Activated CD8-positive, alpha-beta T cell treated with anti-CD3 and anti-CD28 coated beads for 36 hours (primary cell): ENCODE measurements around the gene FRMD4A. TPM values are rescaled to one million over a fixed set of nuclear protein-coding genes. Genes with fewer than 3 reads are reported as not detected.

ENCODE experiments used
- ATAC-seq: fragments of 200-7000 bp; cut with Tn5 transposase; one replicate; pipeline ENCODE4 v1.10.0; 2021; ENCODE audit warnings: mild to moderate bottlenecking, moderate library complexity
- CTCF ChIA-PET: fragments of 350-600 bp; sonication (Branson Sonifier 250); formaldehyde crosslinking; loops from one replicate; lab custom pipeline; 2021; ENCODE audit warnings: antibody characterized with exemption; lab: Charles Lee
- POLR2A ChIA-PET: fragments of 350-600 bp; sonication (Branson Sonifier 250); formaldehyde crosslinking; loops from one replicate; lab custom pipeline; 2021; ENCODE audit warnings: antibody characterized with exemption; lab: Charles Lee
- DNase-seq: peaks from one replicate; pipeline ENCODE4 v3.0.0-alpha.2; 2020
- H3K27ac Mint-ChIP-seq: one replicate; pipeline ENCODE4 v1.8.0; 2021; ENCODE audit warnings: mild to moderate bottlenecking, mixed read lengths
- H3K27me3 Mint-ChIP-seq: one replicate; pipeline ENCODE4 v1.8.0; 2021; ENCODE audit warnings: mixed read lengths
- H3K36me3 Mint-ChIP-seq: one replicate; pipeline ENCODE4 v1.8.0; 2021; ENCODE audit warnings: low read depth, mixed read lengths
- H3K4me1 Mint-ChIP-seq: one replicate; pipeline ENCODE4 v1.8.0; 2021; ENCODE audit warnings: low read depth, mixed read lengths
- H3K4me3 Mint-ChIP-seq: one replicate; pipeline ENCODE4 v1.8.0; 2021; ENCODE audit warnings: mild to moderate bottlenecking, moderate library complexity, mixed read lengths
- H3K9me3 Mint-ChIP-seq: one replicate; pipeline ENCODE4 v1.8.0; 2021; ENCODE audit warnings: mixed read lengths
- CTCF ChIP-seq: fragments of 200-600 bp; IDR thresholded peaks from one replicate; pipeline ENCODE4 v1.8.0; 2022; ENCODE audit warnings: antibody characterized with exemption, mild to moderate bottlenecking
- intact Hi-C: fragments of 100-400 bp; cut with micrococcal nuclease; formaldehyde crosslinking; loops from one replicate; pipeline ENCODE4 v1.10.0; 2022
- total RNA-seq, 2 experiments: library from RNA; stranded (reverse); gene quantifications; one replicate each; pipeline ENCODE4 v1.2.3, GENCODE V29; 2021

Gene FRMD4A
- total RNA-seq, 2 experiments from 2014 or later = 2.1 to 2.8 TPM

GRCh38 chr10:13731799-13732198 lies 598.9 kb downstream of the FRMD4A start:
- ATAC-seq (no peak), DNase-seq (no peak)
- Mint-ChIP-seq H3K27ac (no peak overlapping the region), H3K4me1 (no peaks in the 10 kb centered on the region), H3K9me3 (no peaks in the 10 kb centered on the region), H3K36me3 (no peaks in the 10 kb centered on the region), H3K27me3 (no peaks in the 10 kb centered on the region), H3K4me3 (no peak overlapping the region)
- intact Hi-C loops = no loop called here
- TF ChIP-seq CTCF = no peak
- POLR2A ChIA-PET = no interaction called here
- CTCF ChIA-PET = no interaction called here

DNA sequence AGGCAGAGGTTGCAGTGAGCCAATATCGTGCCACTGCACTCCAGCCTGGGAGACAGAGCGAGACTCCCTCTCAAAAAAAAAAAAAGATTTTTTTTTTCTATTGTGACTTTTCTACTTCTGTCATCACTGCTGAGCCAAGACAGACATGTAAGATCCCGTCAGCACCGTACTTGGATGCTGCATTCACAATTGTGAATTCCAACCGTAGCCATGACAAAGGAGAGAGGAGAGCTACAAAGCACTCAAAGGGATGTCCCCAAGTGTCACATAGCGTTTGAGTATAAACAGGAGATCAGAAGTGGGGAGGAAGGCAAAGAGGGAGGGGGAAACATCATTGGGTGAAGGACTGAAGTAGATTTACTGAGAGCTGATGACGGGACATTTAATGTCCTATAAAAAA lies 599.8 kb downstream of the FRMD4A start:
- CTCF ChIA-PET = no interaction called here
- no peaks in the 10 kb centered on the region for H3K27me3 Mint-ChIP-seq
- no peaks in the 10 kb centered on the region for H3K4me1 Mint-ChIP-seq
- POLR2A ChIA-PET = no interaction called here
- H3K4me3 Mint-ChIP-seq = no peak overlapping the region
- H3K36me3 Mint-ChIP-seq = no peaks in the 10 kb centered on the region
- H3K27ac Mint-ChIP-seq = no peak overlapping the region
- H3K9me3 Mint-ChIP-seq = no peaks in the 10 kb centered on the region
- TF ChIP-seq CTCF = no peak
- no peak for DNase-seq
- no peak for ATAC-seq
- intact Hi-C loops = no loop called here

- Mint-ChIP-seq H3K9me3 (no peaks in the 10 kb centered on the region), H3K4me1 (no peaks in the 10 kb centered on the region), H3K27ac (no peak overlapping the region), H3K36me3 (no peaks in the 10 kb centered on the region), H3K27me3 (no peaks in the 10 kb centered on the region), H3K4me3 (no peak overlapping the region)
- DNase-seq = no peak
- ATAC-seq = no peak
- ChIA-PET CTCF (no interaction called here), POLR2A (no interaction called here)
- intact Hi-C loops = no loop called here
- TF ChIP-seq CTCF = no peak
Measured at GRCh38 chr10:13730306-13730652, 600.4 kb downstream of the FRMD4A start.

DNA sequence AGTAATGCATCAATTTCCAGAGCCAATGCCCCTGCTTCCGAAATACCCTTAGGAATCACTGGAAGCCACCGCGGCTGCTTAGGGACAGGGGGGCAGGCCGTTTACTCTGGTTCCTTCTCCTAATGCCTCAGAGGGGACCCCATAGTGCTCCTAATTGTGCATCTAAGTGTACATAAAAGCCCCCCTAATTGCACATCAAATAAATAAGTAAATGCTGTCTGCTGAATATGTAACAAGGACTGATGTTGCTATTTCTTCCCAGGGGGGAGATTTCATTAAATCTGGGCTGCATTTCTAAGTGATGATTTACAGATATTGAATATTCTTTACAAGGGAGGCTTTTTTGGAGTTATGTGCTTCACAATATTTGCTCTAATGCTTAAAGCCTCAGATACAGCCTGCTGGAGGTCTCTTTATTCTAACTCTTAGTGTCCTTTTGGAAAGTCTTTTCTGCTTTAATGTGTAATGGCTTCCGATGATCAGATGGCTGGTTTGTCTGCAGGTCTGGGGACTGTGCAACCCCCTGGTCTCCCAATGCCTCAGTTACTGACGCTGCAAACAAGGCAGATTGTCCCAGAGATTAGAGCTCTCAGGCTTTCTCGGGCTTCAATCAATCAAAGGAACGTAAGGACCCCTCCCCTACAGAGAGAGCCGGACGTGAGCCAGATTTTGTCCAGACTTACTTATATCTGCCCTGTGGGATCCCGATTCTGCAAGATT lies 601.0 kb downstream of the FRMD4A start:
- Mint-ChIP-seq H3K9me3 (no peaks in the 10 kb centered on the region), H3K4me1 (no peaks in the 10 kb centered on the region), H3K4me3 (no peak overlapping the region), H3K27ac (no peak overlapping the region), H3K36me3 (no peaks in the 10 kb centered on the region), H3K27me3 (no peaks in the 10 kb centered on the region)
- DNase-seq (no peak), ATAC-seq (no peak)
- intact Hi-C loops = no loop called here
- ChIA-PET POLR2A (no interaction called here), CTCF (no interaction called here)
- no peak for TF ChIP-seq CTCF

GRCh38 chr10:13728898-13729535 lies 601.7 kb downstream of the FRMD4A start:
- no peak overlapping the region for H3K4me3 Mint-ChIP-seq
- ChIA-PET CTCF (no interaction called here), POLR2A (no interaction called here)
- H3K36me3 Mint-ChIP-seq = no peaks in the 10 kb centered on the region
- ATAC-seq (no peak), DNase-seq (no peak)
- no peaks in the 10 kb centered on the region for H3K4me1 Mint-ChIP-seq
- no peak overlapping the region for H3K27ac Mint-ChIP-seq
- TF ChIP-seq CTCF = no peak
- intact Hi-C loops = no loop called here
- H3K9me3 Mint-ChIP-seq = no peaks in the 10 kb centered on the region
- H3K27me3 Mint-ChIP-seq = no peaks in the 10 kb centered on the region
